ENCODE measurements around the gene ZDHHC14. TPM values are rescaled to one million over a fixed set of nuclear protein-coding genes. Genes with fewer than 3 reads are reported as not detected.

Gene ZDHHC14
- total RNA-seq, 2 donors from 2014 or later, result 53.3 to 66.2 TPM

- intact Hi-C loops (cut with DNase I), result no loop called here
- H3K27ac ChIP-seq, result no peak overlapping the region
- H3K9me3 ChIP-seq, result no peaks in the 10 kb centered on the region
- no peak overlapping the region for H3K4me3 ChIP-seq
- no peaks in the 10 kb centered on the region for H3K36me3 ChIP-seq
- no peaks in the 10 kb centered on the region for H3K27me3 ChIP-seq (replicated peaks; ENCODE audit: insufficient read depth)
- TF ChIP-seq CTCF (IDR thresholded peaks at IDR 0.05), result no peak
- TF ChIP-seq POLR2A (IDR thresholded peaks at IDR 0.05), result no peak
- WGBS, result 86% methylated on average over 6 of the region's 6 CpGs
- no peaks in the 10 kb centered on the region for H3K4me1 ChIP-seq (replicated peaks)
- DNase-seq (ENCODE audit: low spot score), result no peak
Measured at GRCh38 chr6:157520596-157521361, 139.8 kb downstream of the ZDHHC14 start.

- no peak overlapping the region for H3K4me3 ChIP-seq
- DNase-seq (ENCODE audit: low spot score), result no peak
- intact Hi-C loops (cut with DNase I), result no loop called here
- no peaks in the 10 kb centered on the region for H3K4me1 ChIP-seq (replicated peaks)
- no peaks in the 10 kb centered on the region for H3K36me3 ChIP-seq
- H3K9me3 ChIP-seq, result no peaks in the 10 kb centered on the region
- H3K27ac ChIP-seq, result no peak overlapping the region
- WGBS, result 94% methylated on average over 10 of the region's 10 CpGs
- H3K27me3 ChIP-seq (replicated peaks; ENCODE audit: insufficient read depth), result no peaks in the 10 kb centered on the region
- no peak for TF ChIP-seq POLR2A (IDR thresholded peaks at IDR 0.05)
- TF ChIP-seq CTCF (IDR thresholded peaks at IDR 0.05), result no peak
- no peak for TF ChIP-seq POLR2AphosphoS5 (IDR thresholded peaks at IDR 0.05)
Measured at GRCh38 chr6:157521362-157522335, 140.7 kb downstream of the ZDHHC14 start.

GRCh38 chr6:157522472-157522871 is 141.5 kb downstream of the ZDHHC14 start:
- Histone ChIP-seq H3K4me1 (replicated peaks) (no peaks in the 10 kb centered on the region), H3K36me3 (no peaks in the 10 kb centered on the region), H3K4me3 (no peak overlapping the region), H3K27ac (no peak overlapping the region), H3K27me3 (replicated peaks; ENCODE audit: insufficient read depth) (no peaks in the 10 kb centered on the region), H3K9me3 (no peaks in the 10 kb centered on the region)
- 90% methylated on average over 1 of the region's 1 CpG for WGBS
- TF ChIP-seq POLR2AphosphoS5 (IDR thresholded peaks at IDR 0.05) (no peak), POLR2A (IDR thresholded peaks at IDR 0.05) (no peak), CTCF (IDR thresholded peaks at IDR 0.05) (no peak)
- DNase-seq (ENCODE audit: low spot score), result no peak
- intact Hi-C loops (cut with DNase I), result no loop called here

GRCh38 chr6:157524735-157525134 is 143.7 kb downstream of the ZDHHC14 start:
- no peaks in the 10 kb centered on the region for H3K9me3 ChIP-seq
- no peak overlapping the region for H3K27ac ChIP-seq
- no peak for TF ChIP-seq POLR2AphosphoS5 (IDR thresholded peaks at IDR 0.05)
- TF ChIP-seq CTCF (IDR thresholded peaks at IDR 0.05), result no peak
- TF ChIP-seq POLR2A (IDR thresholded peaks at IDR 0.05), result no peak
- intact Hi-C loops (cut with DNase I), result loop anchor here (5.0 kb wide), 1 partner anchor 73 kb away; no protein-coding TSS in a partner anchor
- H3K36me3 ChIP-seq, result no peaks in the 10 kb centered on the region
- 96% methylated on average over 2 of the region's 2 CpGs for WGBS
- no peak overlapping the region for H3K4me3 ChIP-seq
- no peaks in the 10 kb centered on the region for H3K4me1 ChIP-seq (replicated peaks)
- H3K27me3 ChIP-seq (replicated peaks; ENCODE audit: insufficient read depth), result no peaks in the 10 kb centered on the region
- no peak for DNase-seq (ENCODE audit: low spot score)

Data from prostate gland (tissue), 2 donors.